ENCODE measurements around the gene IGFBP7.
A peak's percentile ranks its signal among the peaks of the same experiment; 100 is the strongest.

IGFBP7 gene, protein sequence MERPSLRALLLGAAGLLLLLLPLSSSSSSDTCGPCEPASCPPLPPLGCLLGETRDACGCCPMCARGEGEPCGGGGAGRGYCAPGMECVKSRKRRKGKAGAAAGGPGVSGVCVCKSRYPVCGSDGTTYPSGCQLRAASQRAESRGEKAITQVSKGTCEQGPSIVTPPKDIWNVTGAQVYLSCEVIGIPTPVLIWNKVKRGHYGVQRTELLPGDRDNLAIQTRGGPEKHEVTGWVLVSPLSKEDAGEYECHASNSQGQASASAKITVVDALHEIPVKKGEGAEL

DNA sequence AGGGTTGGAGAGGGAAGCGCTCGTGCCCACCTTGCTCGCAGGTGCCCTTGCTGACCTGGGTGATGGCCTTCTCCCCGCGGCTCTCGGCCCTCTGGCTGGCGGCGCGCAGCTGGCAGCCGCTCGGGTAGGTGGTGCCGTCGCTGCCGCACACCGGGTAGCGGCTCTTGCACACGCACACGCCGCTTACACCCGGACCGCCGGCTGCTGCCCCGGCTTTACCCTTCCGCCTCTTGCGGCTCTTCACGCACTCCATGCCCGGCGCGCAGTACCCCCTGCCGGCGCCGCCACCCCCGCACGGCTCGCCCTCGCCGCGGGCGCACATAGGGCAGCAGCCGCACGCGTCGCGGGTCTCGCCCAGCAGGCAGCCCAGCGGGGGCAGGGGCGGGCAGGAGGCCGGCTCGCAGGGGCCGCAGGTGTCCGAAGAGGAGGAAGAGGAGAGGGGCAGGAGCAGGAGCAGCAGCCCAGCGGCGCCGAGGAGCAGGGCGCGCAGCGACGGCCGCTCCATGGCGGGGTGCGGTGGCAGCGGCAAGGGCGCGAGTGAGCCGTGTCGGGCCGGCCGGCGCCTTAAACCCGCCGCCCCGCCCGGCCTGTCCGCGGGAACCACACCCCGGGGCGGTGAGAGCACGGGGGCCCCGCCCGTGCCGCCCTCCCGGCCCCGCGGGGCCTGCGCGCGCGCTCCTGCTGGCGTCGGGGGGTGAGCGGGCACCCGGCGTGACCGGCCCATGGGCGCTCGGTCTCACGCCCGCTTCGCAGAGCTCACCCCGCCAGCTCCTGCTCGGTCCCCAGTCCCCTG, at the start of gene IGFBP7:
IGFBP7 (minus strand) TSS at position 539 of the 793 bp plus-strand sequence; CDS start at position 505, 34 bp downstream.
- TF ChIP-seq, protein P1, sequence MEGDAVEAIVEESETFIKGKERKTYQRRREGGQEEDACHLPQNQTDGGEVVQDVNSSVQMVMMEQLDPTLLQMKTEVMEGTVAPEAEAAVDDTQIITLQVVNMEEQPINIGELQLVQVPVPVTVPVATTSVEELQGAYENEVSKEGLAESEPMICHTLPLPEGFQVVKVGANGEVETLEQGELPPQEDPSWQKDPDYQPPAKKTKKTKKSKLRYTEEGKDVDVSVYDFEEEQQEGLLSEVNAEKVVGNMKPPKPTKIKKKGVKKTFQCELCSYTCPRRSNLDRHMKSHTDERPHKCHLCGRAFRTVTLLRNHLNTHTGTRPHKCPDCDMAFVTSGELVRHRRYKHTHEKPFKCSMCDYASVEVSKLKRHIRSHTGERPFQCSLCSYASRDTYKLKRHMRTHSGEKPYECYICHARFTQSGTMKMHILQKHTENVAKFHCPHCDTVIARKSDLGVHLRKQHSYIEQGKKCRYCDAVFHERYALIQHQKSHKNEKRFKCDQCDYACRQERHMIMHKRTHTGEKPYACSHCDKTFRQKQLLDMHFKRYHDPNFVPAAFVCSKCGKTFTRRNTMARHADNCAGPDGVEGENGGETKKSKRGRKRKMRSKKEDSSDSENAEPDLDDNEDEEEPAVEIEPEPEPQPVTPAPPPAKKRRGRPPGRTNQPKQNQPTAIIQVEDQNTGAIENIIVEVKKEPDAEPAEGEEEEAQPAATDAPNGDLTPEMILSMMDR (IDR thresholded peaks at IDR 0.05; ENCODE audit: control insufficient read depth, extremely low read depth, insufficient read depth), result no peak
- no peak for DNase-seq (ENCODE audit: low read depth)
- no peak within 1 kb of the TSS for H3K4me3 ChIP-seq (ENCODE audit: low read depth, low read length)

DNA sequence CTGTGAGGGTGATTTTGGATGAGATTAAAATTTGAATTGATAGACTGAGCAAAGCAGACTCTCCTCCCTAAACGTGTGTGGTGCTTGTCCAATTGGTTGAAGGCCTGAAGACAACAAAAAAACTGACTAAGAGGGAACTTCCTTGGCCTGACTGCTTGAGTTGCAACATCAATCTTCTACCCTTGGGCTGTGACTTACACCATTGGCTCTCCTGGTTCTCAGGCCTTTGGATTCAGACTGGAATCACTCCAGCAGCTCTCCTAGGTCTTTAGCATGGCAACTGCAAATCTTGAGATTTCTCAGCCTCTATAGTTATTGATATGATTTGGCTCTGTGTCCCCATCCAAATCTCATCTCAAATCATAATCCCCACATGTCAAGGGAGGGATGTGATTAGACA, 49.7 kb upstream of the IGFBP7 start:
- DNase-seq (ENCODE audit: low read depth), result no peak
- TF ChIP-seq, protein P1 (IDR thresholded peaks at IDR 0.05; ENCODE audit: control insufficient read depth, extremely low read depth, insufficient read depth), result no peak
- no peak overlapping the region for H3K4me3 ChIP-seq (ENCODE audit: low read depth, low read length)

DNA sequence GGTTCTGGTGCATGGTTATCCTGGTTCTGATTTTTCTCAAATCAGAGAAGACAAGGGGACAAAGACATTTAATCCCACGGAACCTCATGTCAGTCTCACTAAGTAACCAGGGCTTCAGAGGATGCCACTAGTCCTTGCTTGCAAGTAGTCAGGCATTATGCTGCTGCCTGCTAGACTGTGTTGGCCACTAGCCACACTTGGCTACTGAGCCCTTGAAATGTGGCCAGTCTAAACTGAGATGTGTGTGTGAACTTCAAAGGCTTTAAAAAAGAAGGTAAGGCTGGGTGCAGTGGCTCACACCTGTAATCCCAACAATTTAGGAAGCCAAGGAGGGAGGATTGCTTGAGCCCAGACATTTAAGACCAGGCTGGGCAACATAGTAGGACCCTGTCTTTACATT, 48.6 kb upstream of the IGFBP7 start:
- DNase-seq (ENCODE audit: low read depth), result peak; percentile 50
- TF ChIP-seq, protein P1 (IDR thresholded peaks at IDR 0.05; ENCODE audit: control insufficient read depth, extremely low read depth, insufficient read depth), result no peak
- no peak overlapping the region for H3K4me3 ChIP-seq (ENCODE audit: low read depth, low read length)

DNA sequence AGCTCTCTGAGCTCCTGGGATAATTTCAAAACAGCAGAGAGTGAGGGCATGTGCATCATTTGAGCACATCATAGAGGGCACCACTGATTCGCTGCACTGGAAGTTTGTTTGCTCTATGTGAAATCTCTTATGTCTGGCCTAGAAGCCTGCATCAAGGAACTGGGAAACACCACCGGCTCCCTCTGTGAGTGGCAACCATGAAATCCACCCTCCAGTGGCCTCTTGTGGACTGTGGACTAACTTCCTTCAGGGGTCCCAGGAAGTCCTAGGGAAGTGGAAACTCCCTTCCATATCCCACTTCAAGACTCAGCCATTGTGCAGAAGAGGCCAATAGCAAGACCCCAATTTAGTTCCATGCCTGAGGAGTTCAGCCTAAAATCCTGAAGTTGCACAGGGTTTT, 48.0 kb upstream of the IGFBP7 start:
- TF ChIP-seq, protein P1 (IDR thresholded peaks at IDR 0.05; ENCODE audit: control insufficient read depth, extremely low read depth, insufficient read depth), result no peak
- DNase-seq (ENCODE audit: low read depth), result no peak
- no peak overlapping the region for H3K4me3 ChIP-seq (ENCODE audit: low read depth, low read length)

DNA sequence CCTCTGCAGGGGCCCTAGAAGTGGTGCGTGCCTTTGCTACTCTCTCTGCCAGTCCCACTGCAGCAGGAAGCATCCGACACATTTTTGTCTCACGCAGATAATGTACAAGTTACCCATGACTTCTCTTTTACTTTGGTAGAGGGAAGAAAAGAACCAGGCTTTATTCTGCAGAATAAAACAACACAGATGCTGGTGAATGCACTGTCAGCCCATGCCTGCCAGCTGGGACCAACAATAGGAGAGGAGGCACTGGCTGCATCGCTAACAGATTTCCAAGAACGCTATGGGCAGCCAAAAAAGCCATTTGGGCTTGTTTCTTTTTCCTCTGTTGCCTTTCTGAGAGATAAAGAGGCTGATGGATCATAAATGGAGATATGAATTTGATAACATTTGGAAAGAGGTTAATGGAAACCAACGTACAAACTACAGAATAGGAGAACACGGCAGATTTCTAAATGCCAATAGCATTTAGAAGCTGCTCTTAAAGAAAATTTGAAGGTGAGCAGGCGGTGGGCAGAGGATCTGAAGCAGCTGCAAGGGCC, 47.5 kb upstream of the IGFBP7 start:
- no peak for DNase-seq (ENCODE audit: low read depth)
- no peak overlapping the region for H3K4me3 ChIP-seq (ENCODE audit: low read depth, low read length)
- TF ChIP-seq, protein P1 (IDR thresholded peaks at IDR 0.05; ENCODE audit: control insufficient read depth, extremely low read depth, insufficient read depth), result no peak

DNA sequence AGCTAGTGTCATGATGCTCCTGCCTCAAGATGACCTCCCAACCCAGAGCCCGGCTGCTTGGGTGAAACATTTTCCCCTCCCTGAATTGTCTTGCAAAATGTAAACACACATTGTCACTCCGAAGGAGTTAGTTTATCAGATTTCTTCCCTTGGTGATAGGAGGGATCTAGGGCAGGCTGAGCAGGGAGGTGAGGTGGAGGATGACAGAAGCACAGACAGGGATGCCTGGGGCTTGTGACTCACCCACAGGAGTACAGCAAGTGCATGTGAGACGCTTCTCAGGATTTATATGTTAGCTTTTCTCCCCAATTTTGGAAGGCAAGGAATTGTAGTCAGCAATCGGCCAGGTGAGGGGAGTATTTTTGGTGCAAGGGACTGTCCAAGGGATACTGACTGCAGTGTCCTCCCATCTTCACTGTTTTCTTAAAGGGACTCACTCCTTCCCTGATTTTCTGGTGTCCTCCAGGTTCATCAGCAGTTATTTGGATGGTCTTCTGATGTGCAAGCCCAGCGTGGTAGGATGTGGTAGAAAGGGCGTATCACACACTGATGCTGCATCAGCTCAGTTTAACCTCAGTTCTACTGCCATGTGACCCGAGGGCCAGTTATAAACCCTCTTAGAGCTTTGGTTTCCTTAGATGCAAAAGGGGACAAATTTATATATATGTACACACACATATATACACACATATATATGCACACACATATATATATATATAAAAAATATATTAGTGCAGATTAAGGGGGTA, 46.2 kb upstream of the IGFBP7 start:
- H3K4me3 ChIP-seq (ENCODE audit: low read depth, low read length), result no peak overlapping the region
- no peak for DNase-seq (ENCODE audit: low read depth)
- TF ChIP-seq, protein P1 (IDR thresholded peaks at IDR 0.05; ENCODE audit: control insufficient read depth, extremely low read depth, insufficient read depth), result no peak
